Cerebellar nuclear complex (tissue), 1 donor: ENCODE measurements around the gene RRP1.
"Not testable (repeated sequence)": the region's sequence is repeated elsewhere in the genome, so short reads cannot be mapped to it uniquely, and the experiment has no call there.

Experiments used
- DNase-seq, 2 experiments: peaks; one replicate each; lab custom pipeline; 2025; lab: John Stamatoyannopoulos, UW

Gene RRP1

DNA sequence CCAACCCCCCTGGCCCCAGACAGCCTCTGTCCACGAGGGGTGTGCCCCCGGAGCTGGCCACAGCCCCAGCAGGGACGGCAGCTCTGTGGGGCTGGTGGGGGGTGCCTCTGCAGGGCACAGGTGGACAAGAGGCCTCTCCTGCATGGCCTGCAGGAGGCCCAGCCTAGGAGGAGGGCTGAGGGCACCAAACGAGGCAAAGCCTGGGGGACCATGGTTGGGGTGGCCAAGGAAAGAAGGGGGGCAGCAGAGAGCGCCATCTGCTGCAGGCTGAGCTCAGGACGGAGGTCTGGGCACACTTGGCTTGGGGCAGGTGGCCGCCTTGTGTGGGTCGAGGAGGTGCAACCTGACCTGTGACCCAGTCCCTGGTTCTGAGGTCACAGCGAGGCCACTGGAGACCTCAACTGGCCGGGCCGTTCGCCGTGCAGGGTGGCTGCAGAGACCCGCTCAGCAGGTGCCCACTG, 27.3 kb downstream of the RRP1 start:
- no peak for DNase-seq

GRCh38 chr21:43817157-43818086, 28.0 kb downstream of the RRP1 start:
- no peak for DNase-seq

GRCh38 chr21:43818685-43819084, 29.3 kb downstream of the RRP1 start:
- no peak for DNase-seq

DNA sequence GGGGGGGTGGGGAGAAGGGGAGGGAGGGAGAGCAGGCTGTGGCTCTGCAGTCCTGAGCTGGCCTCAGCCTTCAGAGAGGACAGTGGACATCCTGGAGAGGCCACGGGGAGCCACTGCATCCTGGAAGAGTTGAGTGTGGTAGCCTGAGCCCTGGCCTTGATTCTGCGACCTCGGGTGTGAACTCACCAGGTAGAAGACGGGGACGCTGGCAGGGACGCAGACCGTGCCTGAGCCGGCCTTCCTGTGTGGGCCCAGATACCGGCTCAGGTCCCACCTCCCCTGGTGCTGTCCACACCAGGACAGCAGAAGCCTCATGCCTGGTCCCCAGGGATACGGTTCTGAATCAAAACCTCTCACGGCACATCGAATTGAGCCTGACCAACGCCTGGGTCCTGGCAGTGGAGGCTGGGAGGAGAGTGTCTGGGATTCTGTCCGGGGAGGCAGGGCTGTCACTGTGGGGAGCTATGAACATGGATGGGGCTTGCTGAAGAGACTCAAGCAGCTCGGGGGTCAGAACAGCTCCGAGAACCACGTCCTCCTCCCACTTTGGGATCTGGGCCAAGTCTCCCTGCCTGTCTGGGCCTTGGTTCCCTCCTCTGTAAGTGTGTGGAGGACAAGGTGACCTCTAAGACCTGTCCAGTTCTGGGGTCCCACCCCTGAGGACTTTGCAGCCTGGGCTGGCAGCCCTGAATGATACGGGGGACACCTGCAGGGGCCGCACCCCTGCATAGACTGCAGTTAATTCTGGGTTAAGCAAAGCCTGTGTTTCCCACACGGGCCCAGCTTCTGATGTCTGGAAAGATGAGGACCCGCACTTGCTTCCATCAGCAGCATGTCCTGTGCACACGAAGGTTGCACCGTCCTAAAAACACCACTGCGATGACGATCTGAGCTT, 30.4 kb downstream of the RRP1 start:
- DNase-seq, result no peak

DNA sequence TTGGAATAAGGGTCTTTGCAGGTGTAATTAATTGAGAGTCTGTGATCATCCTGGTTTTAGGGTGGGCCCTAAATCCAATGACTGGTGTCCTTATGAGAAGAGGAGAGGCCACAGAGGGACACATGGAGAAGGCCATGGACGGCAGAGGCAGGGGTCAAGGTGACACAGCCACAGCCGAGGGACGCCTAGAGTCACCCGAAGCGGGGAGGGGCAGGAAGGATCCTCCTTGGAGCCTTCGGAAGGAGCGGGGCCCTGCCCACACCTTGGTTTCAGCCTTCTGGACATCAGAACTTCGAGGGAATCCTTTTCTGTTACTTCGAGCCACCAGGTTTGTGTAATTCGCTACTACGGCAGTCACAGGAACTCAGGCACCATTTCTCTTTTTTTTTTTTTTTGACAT, 31.1 kb downstream of the RRP1 start:
- no peak for DNase-seq

DNA sequence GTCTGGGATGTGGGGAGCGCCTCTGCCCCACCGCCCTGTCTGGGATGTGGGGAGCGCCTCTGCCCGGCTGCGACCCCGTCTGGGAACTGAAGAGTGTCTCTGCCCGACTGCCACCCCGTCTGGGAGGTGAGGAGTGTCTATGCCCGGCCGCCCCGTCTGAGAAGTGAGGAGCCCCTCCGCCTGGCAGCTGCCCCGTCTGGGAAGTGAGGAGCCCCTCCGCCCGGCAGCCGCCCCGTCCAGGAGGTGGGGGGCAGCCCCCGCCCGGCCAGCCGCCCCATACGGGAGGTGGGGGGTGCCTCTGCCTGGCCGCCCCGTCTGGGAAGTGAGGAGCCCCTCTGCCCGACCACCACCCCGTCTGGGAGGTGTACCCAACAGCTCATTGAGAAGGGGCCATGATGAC, 32.8 kb downstream of the RRP1 start:
- not testable (repeated sequence) for DNase-seq

DNA sequence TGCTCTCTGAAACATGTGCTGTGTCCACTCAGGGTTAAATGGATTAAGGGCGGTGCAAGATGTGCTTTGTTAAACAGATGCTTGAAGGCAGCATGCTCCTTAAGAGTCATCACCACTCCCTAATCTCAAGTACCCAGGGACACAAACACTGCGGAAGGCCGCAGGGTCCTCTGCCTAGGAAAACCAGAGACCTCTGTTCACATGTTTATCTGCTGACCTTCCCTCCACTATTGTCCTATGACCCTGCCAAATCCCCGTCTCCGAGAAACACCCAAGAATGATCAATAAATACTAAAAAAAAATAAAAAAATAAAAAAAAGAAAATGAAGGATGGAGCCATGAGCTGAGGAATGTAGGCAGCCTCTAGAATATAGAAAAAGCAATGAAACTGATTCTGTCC, 33.4 kb downstream of the RRP1 start:
- not testable (repeated sequence) for DNase-seq

- no peak for DNase-seq
These were observed 35.2 kb downstream of the RRP1 start for GRCh38 chr21:43824333-43825241.

DNA sequence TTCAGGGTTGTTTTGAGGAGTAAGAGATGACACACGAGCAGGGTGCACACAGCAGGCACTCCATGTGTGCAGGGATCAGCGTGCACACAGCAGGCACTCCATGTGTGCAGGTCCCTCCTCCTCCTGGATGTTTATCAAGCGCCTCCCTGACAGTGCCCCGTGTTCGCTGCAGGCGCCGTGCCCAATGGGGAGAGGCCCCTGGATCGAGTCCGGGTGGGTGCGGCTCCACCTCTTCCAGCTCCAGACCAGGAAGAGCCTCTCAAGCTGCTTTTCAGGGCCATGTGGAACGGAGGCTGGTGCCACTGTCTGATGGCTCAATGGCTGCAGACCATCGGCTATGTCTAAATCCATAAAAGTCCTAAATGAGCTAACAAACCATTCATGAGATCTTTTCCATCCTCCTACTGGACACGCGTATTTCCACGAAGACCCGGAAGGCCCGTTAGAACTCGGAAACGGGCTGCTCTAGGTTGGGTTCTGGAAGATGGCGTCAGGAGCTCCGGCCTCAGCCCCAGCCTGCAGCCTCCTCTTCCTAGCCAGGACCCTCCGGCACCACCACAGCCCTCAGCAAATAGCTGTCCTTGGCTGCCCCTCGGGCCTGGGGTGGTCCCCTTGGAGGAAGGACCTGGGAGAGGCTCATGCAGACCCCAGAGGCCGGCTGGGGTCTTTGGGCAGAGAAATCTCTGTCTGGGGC, 36.0 kb downstream of the RRP1 start:
- no peak for DNase-seq

DNA sequence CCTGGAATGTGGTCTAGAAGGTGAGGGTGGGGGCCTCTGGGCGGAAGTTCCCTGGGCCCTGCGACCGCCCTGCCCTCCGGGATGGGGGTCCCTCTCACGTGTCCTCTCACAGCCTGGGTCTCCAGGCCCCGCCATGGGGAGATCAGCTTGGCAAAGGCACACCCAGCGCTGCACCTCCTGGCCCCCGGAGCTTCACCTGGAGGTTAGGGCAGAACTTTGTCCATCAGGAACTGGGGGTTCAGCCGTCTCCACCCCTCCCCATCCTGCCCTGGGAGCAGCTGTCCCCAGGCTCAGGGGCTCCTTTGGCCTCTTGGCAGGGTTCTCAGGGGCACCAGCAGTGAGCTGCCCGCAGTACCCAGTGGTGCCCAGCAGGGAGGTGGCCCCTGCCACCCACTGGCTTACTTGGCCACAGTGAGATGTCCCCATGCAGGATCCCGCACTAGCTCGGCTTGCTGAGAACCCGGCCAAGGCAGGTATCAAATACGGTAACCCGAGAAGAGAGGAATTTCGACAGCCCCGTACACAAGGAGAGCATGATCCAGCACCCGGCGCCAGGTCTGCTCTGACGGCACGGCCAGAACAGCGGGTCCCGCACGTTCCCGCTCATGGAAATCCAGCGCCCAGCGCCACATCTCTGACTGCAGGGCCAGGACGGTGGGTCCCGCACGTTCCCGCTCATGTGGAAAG, 36.7 kb downstream of the RRP1 start:
- no peak for DNase-seq

GRCh38 chr21:43826623-43826974, 37.2 kb downstream of the RRP1 start:
- DNase-seq, result no peak

GRCh38 chr21:43827015-43827611, 37.7 kb downstream of the RRP1 start:
- no peak for DNase-seq

DNA sequence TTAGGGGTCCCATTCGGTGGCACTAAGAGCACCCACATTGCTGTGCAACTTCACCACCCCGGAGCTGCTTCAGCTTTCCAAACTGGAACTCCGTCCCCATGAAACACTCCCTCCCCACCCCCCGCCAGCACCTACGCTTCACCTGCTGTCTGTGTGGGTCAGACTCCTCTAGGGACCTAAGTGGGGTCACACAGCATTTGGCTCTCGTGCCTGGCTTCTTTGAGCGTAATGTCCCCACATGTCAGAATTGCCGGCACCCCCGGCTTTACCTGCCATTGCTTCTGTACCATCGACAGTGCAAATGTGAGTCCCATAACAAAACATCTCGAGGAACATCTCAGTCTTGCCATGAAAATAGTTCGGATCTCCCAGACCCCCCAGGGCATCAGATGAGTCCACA, 39.8 kb downstream of the RRP1 start:
- no peak for DNase-seq

DNA sequence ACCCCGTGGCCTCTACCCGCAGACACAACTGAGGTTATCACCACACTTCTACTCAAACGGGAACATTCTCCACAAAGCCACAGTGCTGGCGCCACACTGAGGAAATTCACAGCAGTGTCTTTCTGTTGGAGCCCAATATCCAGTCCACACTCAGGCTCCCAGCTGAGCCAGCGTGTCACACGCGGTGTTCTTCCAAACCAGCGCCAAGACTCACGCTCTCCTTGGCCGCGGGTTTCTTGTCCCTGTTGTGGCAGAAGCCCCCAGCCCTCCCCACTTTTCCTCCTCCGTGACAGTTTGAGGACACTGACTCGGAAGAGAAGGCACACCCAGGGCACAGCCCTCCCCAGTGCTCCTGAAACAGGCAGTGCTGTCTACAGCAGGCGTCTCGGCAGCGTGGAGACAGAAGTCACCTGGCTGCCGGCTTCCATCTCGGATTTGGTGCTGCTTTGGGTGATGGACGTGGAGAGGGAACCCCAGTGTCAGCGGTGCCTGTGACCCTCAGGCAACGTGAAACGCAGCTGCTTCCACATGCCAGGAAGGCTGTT, 40.3 kb downstream of the RRP1 start:
- no peak for DNase-seq

GRCh38 chr21:43832158-43832550, 42.8 kb downstream of the RRP1 start:
- no peak for DNase-seq

DNA sequence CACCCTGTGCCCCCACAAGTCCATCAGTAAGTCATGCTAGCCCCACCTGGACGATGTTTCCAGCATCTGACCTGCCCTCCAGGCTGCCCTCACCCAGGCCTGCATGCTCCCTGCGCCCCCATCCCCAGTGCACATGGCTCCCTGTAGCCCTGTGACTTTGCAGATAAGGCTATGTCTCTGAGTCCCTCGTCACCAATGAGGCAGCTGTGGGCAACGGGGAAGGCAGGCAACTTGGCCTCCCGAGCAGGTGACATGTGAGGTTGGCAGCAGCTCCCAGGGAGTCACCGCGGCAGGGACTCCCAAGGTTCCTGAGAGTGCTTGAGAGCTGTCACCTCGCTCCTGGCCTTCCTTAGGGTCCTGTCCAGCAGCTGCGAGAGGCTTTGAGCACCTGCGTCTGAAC, 43.3 kb downstream of the RRP1 start:
- DNase-seq, result no peak

- DNase-seq, result no peak
These were observed 44.9 kb downstream of the RRP1 start for GRCh38 chr21:43834146-43834905.

GRCh38 chr21:43835050-43835449, 45.7 kb downstream of the RRP1 start:
- no peak for DNase-seq

GRCh38 chr21:43835861-43836260, 46.5 kb downstream of the RRP1 start:
- no peak for DNase-seq
